Right forelimb (tissue), 1 donor: ENCODE measurements around the gene TXLNA.
A peak's percentile ranks its signal among the peaks of the same experiment; 100 is the strongest.

Experiments used
- DNase-seq: peaks from one replicate; pipeline ENCODE4 v3.0.0-alpha.2; 2018

Gene TXLNA

GRCh38 chr1:32186077-32186476 is 6.6 kb downstream of the TXLNA start:
- no peak for DNase-seq

GRCh38 chr1:32186491-32186890 is 7.0 kb downstream of the TXLNA start:
- DNase-seq = no peak

- DNase-seq = no peak
Observed at GRCh38 chr1:32187850-32188249, 8.4 kb downstream of the TXLNA start.

- no peak for DNase-seq
Observed at GRCh38 chr1:32192220-32192948, 12.9 kb downstream of the TXLNA start.

- no peak for DNase-seq
Observed at GRCh38 chr1:32194984-32195383, 15.5 kb downstream of the TXLNA start.

- no peak for DNase-seq
Observed at GRCh38 chr1:32195531-32195930, 16.1 kb downstream of the TXLNA start.

- no peak for DNase-seq
Observed at GRCh38 chr1:32195972-32196823, 16.7 kb downstream of the TXLNA start.

GRCh38 chr1:32197074-32197473 is 17.6 kb downstream of the TXLNA start:
- DNase-seq = no peak

- no peak for DNase-seq
Observed at GRCh38 chr1:32197837-32198236, 18.4 kb downstream of the TXLNA start.

GRCh38 chr1:32198237-32199042 is 19.0 kb downstream of the TXLNA start:
- DNase-seq = no peak

GRCh38 chr1:32199043-32199716 is 19.7 kb downstream of the TXLNA start:
- no peak for DNase-seq

- no peak for DNase-seq
Observed at GRCh38 chr1:32199717-32200072, 20.2 kb downstream of the TXLNA start.

GRCh38 chr1:32200226-32201010 is 20.9 kb downstream of the TXLNA start, which contains the start of gene CCDC28B:
TSS of gene CCDC28B (plus strand) at chr1:32200595. CDS start at chr1:32201936, 1,341 bp downstream.
- peak; percentile 87 for DNase-seq

GRCh38 chr1:32201011-32201855 is 21.8 kb downstream of the TXLNA start:
- DNase-seq = peak; percentile 79

GRCh38 chr1:32204943-32205361 is 25.5 kb downstream of the TXLNA start:
- DNase-seq = no peak

- peak; percentile 90 for DNase-seq
Observed at GRCh38 chr1:32205401-32206370, 26.2 kb downstream of the TXLNA start, which contains the start of gene IQCC. TSS of gene IQCC (plus strand) at chr1:32205671. CDS start at chr1:32205682, 11 bp downstream.

- DNase-seq = no peak
Observed at GRCh38 chr1:32208469-32208868, 29.0 kb downstream of the TXLNA start.

GRCh38 chr1:32208891-32209328 is 29.4 kb downstream of the TXLNA start, which contains the start of gene DCDC2B:
TSS of gene DCDC2B (plus strand) at chr1:32209089. CDS start at chr1:32209094, 5 bp downstream.
- DNase-seq = no peak
